Stimulated activated CD8-positive, alpha-beta memory T cell treated with anti-CD3 and anti-CD28 coated beads, Interleukin-4, amount 100 ng/mL, for 24 hours (primary cell): ENCODE data around the gene PKD1.
"Not testable (repeated sequence)": the region's sequence is repeated elsewhere in the genome, so short reads cannot be mapped to it uniquely, and the experiment has no call there.

Source experiments
- DNase-seq: peaks from one replicate; pipeline ENCODE4 v3.0.0-alpha.2; 2020; ENCODE audit warnings: low read depth

Gene PKD1

GRCh38 chr16:2150418-2151187 lies 14.9 kb upstream of the PKD1 start:
- DNase-seq: no peak

- no peak for DNase-seq
Measured at GRCh38 chr16:2149630-2150417, 14.1 kb upstream of the PKD1 start.

GRCh38 chr16:2148714-2149629 lies 13.3 kb upstream of the PKD1 start:
- DNase-seq: no peak

- DNase-seq: peak; percentile 34
Measured at GRCh38 chr16:2147981-2148671, 12.4 kb upstream of the PKD1 start, which contains the start of gene RAB26. TSS of gene RAB26 (plus strand) at chr16:2148625. CDS start at chr16:2148784, 159 bp downstream.

- DNase-seq: no peak
Measured at GRCh38 chr16:2147378-2147777, 11.7 kb upstream of the PKD1 start.

GRCh38 chr16:2145843-2146242 lies 10.1 kb upstream of the PKD1 start:
- DNase-seq: no peak

- DNase-seq: no peak
Measured at GRCh38 chr16:2143878-2144485, 8.3 kb upstream of the PKD1 start.

GRCh38 chr16:2142942-2143877 lies 7.5 kb upstream of the PKD1 start:
- DNase-seq: no peak

GRCh38 chr16:2135071-2135470 lies 627 bp downstream of the PKD1 start:
- not testable (repeated sequence) for DNase-seq

GRCh38 chr16:2133797-2134196 lies 1.9 kb downstream of the PKD1 start:
- not testable (repeated sequence) for DNase-seq

- DNase-seq: not testable (repeated sequence)
Measured at GRCh38 chr16:2129890-2130447, 5.7 kb downstream of the PKD1 start.

GRCh38 chr16:2129251-2129650 lies 6.4 kb downstream of the PKD1 start:
- DNase-seq: not testable (repeated sequence)

- DNase-seq: not testable (repeated sequence)
Measured at GRCh38 chr16:2127630-2128280, 7.9 kb downstream of the PKD1 start.

GRCh38 chr16:2126928-2127556 lies 8.7 kb downstream of the PKD1 start:
- not testable (repeated sequence) for DNase-seq

- not testable (repeated sequence) for DNase-seq
Measured at GRCh38 chr16:2126161-2126743, 9.4 kb downstream of the PKD1 start.

GRCh38 chr16:2125609-2126008 lies 10.1 kb downstream of the PKD1 start:
- DNase-seq: not testable (repeated sequence)

GRCh38 chr16:2124694-2125444 lies 10.8 kb downstream of the PKD1 start:
- not testable (repeated sequence) for DNase-seq
